ENCODE data around the gene ABTB2.
"Not testable (repeated sequence)": the region's sequence is repeated elsewhere in the genome, so short reads cannot be mapped to it uniquely, and the experiment has no call there.

The ABTB2 gene

GRCh38 chr11:34357701-34358257 lies at the start of gene ABTB2:
TSS of gene ABTB2 (minus strand) at chr11:34358010.
- peak; percentile 96 for DNase-seq
- in situ Hi-C loops (cut with HindIII; ENCODE audit: low pct_ligation_motif_present, low pct_unique_long_range_greater_than_20kb, low sequenced_read_pairs): no loop called here

- in situ Hi-C loops (cut with HindIII; ENCODE audit: low pct_ligation_motif_present, low pct_unique_long_range_greater_than_20kb, low sequenced_read_pairs): no loop called here
- DNase-seq: no peak
These were observed 49.5 kb upstream of the ABTB2 start for GRCh38 chr11:34407121-34407813.

GRCh38 chr11:34406413-34406812 lies 48.6 kb upstream of the ABTB2 start:
- DNase-seq: no peak
- in situ Hi-C loops (cut with HindIII; ENCODE audit: low pct_ligation_motif_present, low pct_unique_long_range_greater_than_20kb, low sequenced_read_pairs): no loop called here

GRCh38 chr11:34405079-34405858 lies 47.5 kb upstream of the ABTB2 start:
- peak; percentile 22 for DNase-seq
- in situ Hi-C loops (cut with HindIII; ENCODE audit: low pct_ligation_motif_present, low pct_unique_long_range_greater_than_20kb, low sequenced_read_pairs): no loop called here

- in situ Hi-C loops (cut with HindIII; ENCODE audit: low pct_ligation_motif_present, low pct_unique_long_range_greater_than_20kb, low sequenced_read_pairs): no loop called here
- DNase-seq: no peak
These were observed 46.5 kb upstream of the ABTB2 start for GRCh38 chr11:34404280-34404679.

- in situ Hi-C loops (cut with HindIII; ENCODE audit: low pct_ligation_motif_present, low pct_unique_long_range_greater_than_20kb, low sequenced_read_pairs): no loop called here
- DNase-seq: no peak
These were observed 45.6 kb upstream of the ABTB2 start for GRCh38 chr11:34403431-34403830.

- DNase-seq: no peak
- in situ Hi-C loops (cut with HindIII; ENCODE audit: low pct_ligation_motif_present, low pct_unique_long_range_greater_than_20kb, low sequenced_read_pairs): no loop called here
These were observed 40.0 kb upstream of the ABTB2 start for GRCh38 chr11:34397811-34398210.

GRCh38 chr11:34397120-34397519 lies 39.3 kb upstream of the ABTB2 start:
- in situ Hi-C loops (cut with HindIII; ENCODE audit: low pct_ligation_motif_present, low pct_unique_long_range_greater_than_20kb, low sequenced_read_pairs): no loop called here
- no peak for DNase-seq

GRCh38 chr11:34395916-34396550 lies 38.2 kb upstream of the ABTB2 start:
- no peak for DNase-seq
- in situ Hi-C loops (cut with HindIII; ENCODE audit: low pct_ligation_motif_present, low pct_unique_long_range_greater_than_20kb, low sequenced_read_pairs): no loop called here

GRCh38 chr11:34394771-34395300 lies 37.0 kb upstream of the ABTB2 start:
- no peak for DNase-seq
- in situ Hi-C loops (cut with HindIII; ENCODE audit: low pct_ligation_motif_present, low pct_unique_long_range_greater_than_20kb, low sequenced_read_pairs): no loop called here

- no peak for DNase-seq
- in situ Hi-C loops (cut with HindIII; ENCODE audit: low pct_ligation_motif_present, low pct_unique_long_range_greater_than_20kb, low sequenced_read_pairs): no loop called here
These were observed 29.8 kb upstream of the ABTB2 start for GRCh38 chr11:34387653-34388052.

- in situ Hi-C loops (cut with HindIII; ENCODE audit: low pct_ligation_motif_present, low pct_unique_long_range_greater_than_20kb, low sequenced_read_pairs); DNase-seq: not testable (repeated sequence)
These were observed 28.5 kb upstream of the ABTB2 start for GRCh38 chr11:34386356-34386755.

- in situ Hi-C loops (cut with HindIII; ENCODE audit: low pct_ligation_motif_present, low pct_unique_long_range_greater_than_20kb, low sequenced_read_pairs): no loop called here
- DNase-seq: no peak
These were observed 24.9 kb upstream of the ABTB2 start for GRCh38 chr11:34382532-34383276.

GRCh38 chr11:34381775-34382174 lies 24.0 kb upstream of the ABTB2 start:
- in situ Hi-C loops (cut with HindIII; ENCODE audit: low pct_ligation_motif_present, low pct_unique_long_range_greater_than_20kb, low sequenced_read_pairs): no loop called here
- no peak for DNase-seq

- in situ Hi-C loops (cut with HindIII; ENCODE audit: low pct_ligation_motif_present, low pct_unique_long_range_greater_than_20kb, low sequenced_read_pairs): no loop called here
- peak; percentile 31 for DNase-seq
These were observed 22.9 kb upstream of the ABTB2 start for GRCh38 chr11:34380696-34381095.

- in situ Hi-C loops (cut with HindIII; ENCODE audit: low pct_ligation_motif_present, low pct_unique_long_range_greater_than_20kb, low sequenced_read_pairs): no loop called here
- DNase-seq: no peak
These were observed 21.7 kb upstream of the ABTB2 start for GRCh38 chr11:34379539-34379938.

- in situ Hi-C loops (cut with HindIII; ENCODE audit: low pct_ligation_motif_present, low pct_unique_long_range_greater_than_20kb, low sequenced_read_pairs): no loop called here
- no peak for DNase-seq
These were observed 21.3 kb upstream of the ABTB2 start for GRCh38 chr11:34379079-34379478.

- in situ Hi-C loops (cut with HindIII; ENCODE audit: low pct_ligation_motif_present, low pct_unique_long_range_greater_than_20kb, low sequenced_read_pairs): no loop called here
- DNase-seq: no peak
These were observed 15.9 kb upstream of the ABTB2 start for GRCh38 chr11:34373727-34374126.
